ACC112 (cell line): ENCODE measurements around the gene TGFBI.
A peak's percentile ranks its signal among the peaks of the same experiment; 100 is the strongest.

Experiments used
- H2AFZ ChIP-seq: fragments of 200-600 bp; sonication (generic); one replicate; pipeline ENCODE4 v1.6.0; 2017; ENCODE audit warnings: antibody characterized with exemption, low read length; ENCODE audit not compliant: unreplicated experiment
- H3K27ac ChIP-seq: fragments of 200-600 bp; sonication (generic); 2 replicates; pipeline ENCODE4 v1.5.1; 2014; ENCODE audit warnings: low read depth, mild to moderate bottlenecking, antibody characterized with exemption, low read length, moderate library complexity
- H3K27me3 ChIP-seq: fragments of 200-600 bp; sonication (generic); 2 replicates; pipeline ENCODE4 v1.6.1; 2014; ENCODE audit warnings: mild to moderate bottlenecking, antibody characterized with exemption, low read length, moderate library complexity, mixed read lengths; ENCODE audit not compliant: insufficient read depth
- H3K36me3 ChIP-seq: fragments of 200-600 bp; sonication (generic); 2 replicates; pipeline ENCODE4 v1.6.1; 2016; ENCODE audit warnings: mild to moderate bottlenecking, antibody characterized with exemption, low read length, moderate library complexity, mixed read lengths; ENCODE audit not compliant: insufficient read depth
- H3K4me1 ChIP-seq: fragments of 200-600 bp; sonication (generic); one replicate; pipeline ENCODE4 v1.6.1; 2016; ENCODE audit warnings: low read length, mixed read lengths; ENCODE audit not compliant: insufficient read depth, unreplicated experiment, control insufficient read depth
- H3K4me3 ChIP-seq: fragments of 200-600 bp; sonication (generic); 2 replicates; pipeline ENCODE4 v1.5.1; 2014; ENCODE audit warnings: mild to moderate bottlenecking, low read depth, low read length
- H3K79me2 ChIP-seq: fragments of 200-600 bp; sonication (generic); one replicate; pipeline ENCODE4 v1.6.0; 2016; ENCODE audit warnings: low read length; ENCODE audit not compliant: control insufficient read depth, unreplicated experiment, insufficient read depth

Gene TGFBI

GRCh38 chr5:136080113-136080482 is 51.3 kb downstream of the TGFBI start:
- no peak overlapping the region for H3K4me3 ChIP-seq
- H3K79me2 ChIP-seq = no peaks in the 10 kb centered on the region
- no peak overlapping the region for H2AFZ ChIP-seq
- H3K4me1 ChIP-seq = no peaks in the 10 kb centered on the region
- H3K27me3 ChIP-seq = no peaks in the 10 kb centered on the region
- H3K36me3 ChIP-seq = no peaks in the 10 kb centered on the region
- H3K27ac ChIP-seq = no peak overlapping the region

GRCh38 chr5:136080483-136081216 is 51.9 kb downstream of the TGFBI start:
- Histone ChIP-seq H3K36me3 (no peaks in the 10 kb centered on the region), H3K27me3 (no peaks in the 10 kb centered on the region), H3K27ac (peak overlapping the region; percentile 26; the same call in 1 of the 2 replicates), H3K4me3 (peak overlapping the region; percentile 49), H2AFZ (no peak overlapping the region), H3K79me2 (no peaks in the 10 kb centered on the region), H3K4me1 (no peaks in the 10 kb centered on the region)

- no peaks in the 10 kb centered on the region for H3K4me1 ChIP-seq
- H3K79me2 ChIP-seq = no peaks in the 10 kb centered on the region
- no peaks in the 10 kb centered on the region for H3K27me3 ChIP-seq
- H2AFZ ChIP-seq = no peak overlapping the region
- H3K4me3 ChIP-seq = no peak overlapping the region
- H3K27ac ChIP-seq = peak overlapping the region; percentile 26; the same call in 1 of the 2 replicates
- H3K36me3 ChIP-seq = no peaks in the 10 kb centered on the region
Measured at GRCh38 chr5:136081217-136081591, 52.4 kb downstream of the TGFBI start.

GRCh38 chr5:136082390-136083193 is 53.8 kb downstream of the TGFBI start:
- Histone ChIP-seq H3K4me1 (peaks cover 3% of the 10 kb centered on the region), H3K36me3 (no peaks in the 10 kb centered on the region), H3K27ac (no peak overlapping the region), H3K27me3 (no peaks in the 10 kb centered on the region), H3K4me3 (no peak overlapping the region), H2AFZ (no peak overlapping the region), H3K79me2 (no peaks in the 10 kb centered on the region)

- Histone ChIP-seq H3K79me2 (no peaks in the 10 kb centered on the region), H3K27ac (no peak overlapping the region), H2AFZ (no peak overlapping the region), H3K27me3 (no peaks in the 10 kb centered on the region), H3K4me1 (peaks cover 15% of the 10 kb centered on the region), H3K4me3 (no peak overlapping the region), H3K36me3 (no peaks in the 10 kb centered on the region)
Measured at GRCh38 chr5:136084698-136085097, 55.9 kb downstream of the TGFBI start.

- H3K4me3 ChIP-seq = no peak overlapping the region
Measured at GRCh38 chr5:136086783-136087566, 58.2 kb downstream of the TGFBI start.

GRCh38 chr5:136087961-136088871 is 59.4 kb downstream of the TGFBI start:
- no peak overlapping the region for H3K27ac ChIP-seq
- peaks cover 15% of the 10 kb centered on the region for H3K4me1 ChIP-seq
- no peaks in the 10 kb centered on the region for H3K79me2 ChIP-seq
- peak overlapping the region; percentile 54 for H2AFZ ChIP-seq
- H3K27me3 ChIP-seq = no peaks in the 10 kb centered on the region
- no peaks in the 10 kb centered on the region for H3K36me3 ChIP-seq
- 0 out of 2 replicates have a peak overlapping the region, but pooled peaks have one; percentile 17 for H3K4me3 ChIP-seq

More at GRCh38 chr5:136086783-136087566, 58.2 kb downstream of the TGFBI start:
- Histone ChIP-seq H3K79me2 (no peaks in the 10 kb centered on the region), H2AFZ (no peak overlapping the region), H3K4me1 (peaks cover 15% of the 10 kb centered on the region), H3K27ac (no peak overlapping the region), H3K36me3 (no peaks in the 10 kb centered on the region), H3K27me3 (no peaks in the 10 kb centered on the region)

- Histone ChIP-seq H3K4me1 (peaks cover 15% of the 10 kb centered on the region), H3K4me3 (no peak overlapping the region), H3K27me3 (0 out of 2 replicates have a peak, but pooled peaks cover under 1% of the 10 kb centered on the region), H3K36me3 (no peaks in the 10 kb centered on the region), H3K79me2 (no peaks in the 10 kb centered on the region), H2AFZ (no peak overlapping the region), H3K27ac (no peak overlapping the region)
Measured at GRCh38 chr5:136089791-136090190, 61.0 kb downstream of the TGFBI start.

GRCh38 chr5:136090319-136090718 is 61.5 kb downstream of the TGFBI start:
- no peaks in the 10 kb centered on the region for H3K79me2 ChIP-seq
- H3K4me1 ChIP-seq = peaks cover 15% of the 10 kb centered on the region
- no peak overlapping the region for H2AFZ ChIP-seq
- no peak overlapping the region for H3K27ac ChIP-seq
- no peaks in the 10 kb centered on the region for H3K36me3 ChIP-seq
- no peak overlapping the region for H3K4me3 ChIP-seq
- 0 out of 2 replicates have a peak, but pooled peaks cover 5% of the 10 kb centered on the region for H3K27me3 ChIP-seq
